Colonic mucosa (tissue), 4 donors: Measurements from ENCODE around the gene SEC16B. TPM values are rescaled to one million over a fixed set of nuclear protein-coding genes. Genes with fewer than 3 reads are reported as not detected.

ENCODE experiments used
- DNase-seq: peaks from one replicate; pipeline ENCODE4 v3.0.0-alpha.2; 2020
- H3K27ac ChIP-seq: fragments of 200-600 bp; one replicate; pipeline ENCODE4 v1.8.0; 2021
- H3K27me3 ChIP-seq: fragments of 200-600 bp; one replicate; pipeline ENCODE4 v1.8.0; 2021
- H3K36me3 ChIP-seq: fragments of 200-600 bp; one replicate; pipeline ENCODE4 v1.8.0; 2021
- H3K4me1 ChIP-seq: fragments of 200-600 bp; one replicate; pipeline ENCODE4 v1.8.0; 2021; ENCODE audit warnings: mild to moderate bottlenecking
- H3K4me3 ChIP-seq: fragments of 200-600 bp; one replicate; pipeline ENCODE4 v1.8.0; 2021
- H3K9ac ChIP-seq, 2 donors: one replicate each; pipeline ENCODE4 v1.7.0; 2013; ENCODE audit warnings: control low read depth in 2 of 2, low read depth in 2 of 2, low read length in 2 of 2
- H3K9me3 ChIP-seq: fragments of 200-600 bp; one replicate; pipeline ENCODE4 v1.8.0; 2021
- intact Hi-C: fragments of 100-400 bp; cut with DNase I; formaldehyde crosslinking; loops from one replicate; pipeline ENCODE4 v1.14.1; 2022
- total RNA-seq, 2 donors: library from RNA; stranded (reverse); fragmentation: NEBNext Ultra II Directional in 1 of 2; extraction: Animal tissue kit (Norgen Biotek cat#: 25700) in 1 of 2; gene quantifications; one replicate each; pipeline ENCODE4 v1.2.1, GENCODE V29; 2021
- TF ChIP-seq, protein P1 (sequence below): fragments of 200-600 bp; IDR thresholded peaks from one replicate; pipeline ENCODE4 v1.8.0; 2022; ENCODE audit warnings: antibody characterized with exemption, mild to moderate bottlenecking
- donor health status: healthy.
- donor health status: DM: no; HTN: no; CAD: no.
- donor health status: DM: no; HTN: no; CAD: no.

SEC16B gene
- total RNA-seq, 2 donors from 2014 or later, result 2.8 to 5.2 TPM

DNA sequence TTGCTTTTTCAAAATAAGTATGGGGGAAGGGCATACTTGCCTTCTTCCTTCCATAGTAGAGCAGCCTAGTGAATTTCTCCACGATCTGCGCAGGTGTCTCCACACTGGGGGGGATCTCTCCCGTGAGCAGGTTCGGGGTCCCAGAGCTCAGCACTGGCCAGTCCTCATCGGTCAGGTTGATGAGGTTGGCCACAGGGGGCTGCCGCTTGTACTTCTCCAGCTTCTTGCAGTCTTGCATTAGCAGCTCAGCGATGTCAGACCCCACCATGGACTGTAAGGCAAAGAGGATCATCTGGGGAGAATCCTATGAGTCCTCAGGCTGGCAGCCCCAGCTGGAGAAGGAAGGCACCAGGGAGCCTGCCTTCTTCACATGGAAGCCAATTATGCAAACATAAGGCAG is 11.8 kb downstream of the SEC16B start:
- Histone ChIP-seq H3K36me3 (no peaks in the 10 kb centered on the region), H3K9me3 (no peaks in the 10 kb centered on the region), H3K27ac (no peak overlapping the region), H3K4me1 (no peaks in the 10 kb centered on the region), H3K4me3 (no peak overlapping the region), H3K27me3 (no peaks in the 10 kb centered on the region), H3K9ac (no peak overlapping the region)
- DNase-seq, result no peak
- TF ChIP-seq, protein P1, sequence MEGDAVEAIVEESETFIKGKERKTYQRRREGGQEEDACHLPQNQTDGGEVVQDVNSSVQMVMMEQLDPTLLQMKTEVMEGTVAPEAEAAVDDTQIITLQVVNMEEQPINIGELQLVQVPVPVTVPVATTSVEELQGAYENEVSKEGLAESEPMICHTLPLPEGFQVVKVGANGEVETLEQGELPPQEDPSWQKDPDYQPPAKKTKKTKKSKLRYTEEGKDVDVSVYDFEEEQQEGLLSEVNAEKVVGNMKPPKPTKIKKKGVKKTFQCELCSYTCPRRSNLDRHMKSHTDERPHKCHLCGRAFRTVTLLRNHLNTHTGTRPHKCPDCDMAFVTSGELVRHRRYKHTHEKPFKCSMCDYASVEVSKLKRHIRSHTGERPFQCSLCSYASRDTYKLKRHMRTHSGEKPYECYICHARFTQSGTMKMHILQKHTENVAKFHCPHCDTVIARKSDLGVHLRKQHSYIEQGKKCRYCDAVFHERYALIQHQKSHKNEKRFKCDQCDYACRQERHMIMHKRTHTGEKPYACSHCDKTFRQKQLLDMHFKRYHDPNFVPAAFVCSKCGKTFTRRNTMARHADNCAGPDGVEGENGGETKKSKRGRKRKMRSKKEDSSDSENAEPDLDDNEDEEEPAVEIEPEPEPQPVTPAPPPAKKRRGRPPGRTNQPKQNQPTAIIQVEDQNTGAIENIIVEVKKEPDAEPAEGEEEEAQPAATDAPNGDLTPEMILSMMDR, result no peak
- intact Hi-C loops, result loop anchor here (10.0 kb wide), 1 partner anchor 317 kb away; no protein-coding TSS in a partner anchor

DNA sequence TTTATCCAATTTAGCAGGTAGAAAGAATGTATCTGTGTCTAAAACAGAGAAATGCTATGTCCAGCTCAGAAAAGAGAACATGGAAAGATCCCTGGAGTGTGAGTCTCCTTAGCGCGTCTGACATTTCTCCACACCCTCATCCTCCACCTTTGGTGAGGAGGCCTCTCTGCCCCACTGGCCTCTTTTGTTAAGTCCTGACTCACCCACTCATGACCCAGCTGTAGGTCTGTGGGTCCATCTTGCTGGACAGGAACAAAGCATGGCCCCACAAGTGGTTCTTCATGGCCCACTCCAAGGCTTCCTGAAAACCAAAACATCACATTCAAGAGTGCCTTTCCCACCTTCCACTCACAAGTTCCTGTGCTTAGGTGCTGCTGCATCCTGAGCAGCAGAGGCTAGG is 15.8 kb downstream of the SEC16B start:
- no peaks in the 10 kb centered on the region for H3K4me1 ChIP-seq
- no peak overlapping the region for H3K27ac ChIP-seq
- no peaks in the 10 kb centered on the region for H3K27me3 ChIP-seq
- no peaks in the 10 kb centered on the region for H3K36me3 ChIP-seq
- H3K9ac ChIP-seq, result no peak overlapping the region
- no peak for DNase-seq
- TF ChIP-seq, protein P1, result no peak
- H3K9me3 ChIP-seq, result no peaks in the 10 kb centered on the region
- intact Hi-C loops, result loop anchor here (10.0 kb wide), 1 partner anchor 321 kb away; no protein-coding TSS in a partner anchor
- H3K4me3 ChIP-seq, result no peak overlapping the region

DNA sequence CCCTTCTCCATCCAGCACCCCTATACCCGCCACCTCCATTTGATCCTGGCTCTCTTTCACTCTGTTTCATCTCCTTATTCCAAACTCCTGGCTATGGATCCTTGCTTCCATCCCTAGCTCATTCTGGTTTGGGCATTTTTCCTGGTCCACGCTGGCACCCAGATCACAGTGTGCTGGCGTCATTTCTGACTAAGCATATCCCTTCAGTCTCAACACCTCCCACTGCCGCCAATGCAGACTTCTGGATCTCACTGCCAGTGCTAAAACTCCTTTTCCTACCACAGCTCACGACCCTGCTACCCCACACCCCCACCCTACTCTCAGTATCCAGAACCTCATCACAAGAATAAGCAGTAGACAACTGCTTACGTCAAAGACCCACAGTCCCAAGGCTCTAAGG is 16.3 kb downstream of the SEC16B start:
- TF ChIP-seq, protein P1, result no peak
- Histone ChIP-seq H3K9ac (no peak overlapping the region), H3K4me1 (no peaks in the 10 kb centered on the region), H3K27ac (no peak overlapping the region), H3K36me3 (no peaks in the 10 kb centered on the region), H3K27me3 (no peaks in the 10 kb centered on the region), H3K9me3 (no peaks in the 10 kb centered on the region), H3K4me3 (no peak overlapping the region)
- intact Hi-C loops, result loop anchor here (10.0 kb wide), 1 partner anchor 321 kb away; no protein-coding TSS in a partner anchor
- no peak for DNase-seq

DNA sequence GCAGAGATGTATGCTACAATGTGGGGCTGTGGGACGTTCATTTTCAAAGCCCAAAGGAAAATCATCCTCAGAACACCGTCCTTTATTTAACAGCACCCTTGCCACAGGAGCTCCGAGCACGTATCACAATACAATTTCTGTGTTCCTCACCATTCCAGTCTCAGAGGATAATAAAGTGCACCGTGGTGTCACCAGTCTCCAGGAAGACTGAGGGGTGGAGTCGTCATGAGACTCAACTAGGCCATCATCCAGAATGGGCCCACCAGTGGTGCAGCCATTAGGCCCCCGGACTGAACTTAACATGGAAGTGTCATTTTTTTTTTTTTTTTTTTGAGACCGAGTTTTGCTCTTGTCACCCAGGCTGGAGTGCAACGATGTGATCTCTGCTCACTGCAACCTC is 17.2 kb downstream of the SEC16B start:
- no peaks in the 10 kb centered on the region for H3K9me3 ChIP-seq
- H3K9ac ChIP-seq, result no peak overlapping the region
- H3K4me3 ChIP-seq, result no peak overlapping the region
- no peaks in the 10 kb centered on the region for H3K36me3 ChIP-seq
- H3K27ac ChIP-seq, result no peak overlapping the region
- no peak for DNase-seq
- H3K27me3 ChIP-seq, result no peaks in the 10 kb centered on the region
- intact Hi-C loops, result loop anchor here (10.0 kb wide), 1 partner anchor 322 kb away; no protein-coding TSS in a partner anchor
- H3K4me1 ChIP-seq, result no peaks in the 10 kb centered on the region
- TF ChIP-seq, protein P1, result no peak

DNA sequence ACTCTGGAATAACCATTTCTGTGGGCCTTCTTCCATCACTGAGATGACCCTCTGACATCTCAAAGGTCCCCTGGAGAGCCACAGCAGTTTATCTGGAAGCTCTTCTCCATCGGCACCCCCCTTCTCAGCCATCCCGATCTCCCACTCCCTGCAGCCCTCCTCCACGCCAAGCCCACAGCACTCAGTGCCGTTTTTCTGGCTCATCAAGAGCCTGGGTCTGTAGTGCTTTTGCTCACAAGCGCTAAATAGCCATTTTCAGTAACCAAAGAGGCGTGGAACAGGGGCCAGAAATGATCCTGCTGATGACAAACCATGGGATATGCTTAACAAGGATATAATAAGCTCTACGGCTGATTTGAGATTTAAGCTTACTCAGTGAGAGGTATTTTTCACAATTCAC is 17.6 kb downstream of the SEC16B start:
- no peak overlapping the region for H3K27ac ChIP-seq
- TF ChIP-seq, protein P1, result no peak
- no peaks in the 10 kb centered on the region for H3K36me3 ChIP-seq
- intact Hi-C loops, result loop anchor here (10.0 kb wide), 1 partner anchor 323 kb away; no protein-coding TSS in a partner anchor
- no peaks in the 10 kb centered on the region for H3K27me3 ChIP-seq
- no peak for DNase-seq
- H3K4me1 ChIP-seq, result no peaks in the 10 kb centered on the region
- H3K9me3 ChIP-seq, result no peaks in the 10 kb centered on the region
- no peak overlapping the region for H3K9ac ChIP-seq
- no peak overlapping the region for H3K4me3 ChIP-seq
